Uterus (tissue), 4 donors: ENCODE data around the gene FRG1. TPM values are rescaled to one million over a fixed set of nuclear protein-coding genes. Genes with fewer than 3 reads are reported as not detected.
A peak's percentile ranks its signal among the peaks of the same experiment; 100 is the strongest.
"Not testable (repeated sequence)": the region's sequence is repeated elsewhere in the genome, so short reads cannot be mapped to it uniquely, and the experiment has no call there.

Source experiments
- DNase-seq, 2 donors: peaks; one replicate each; pipeline ENCODE4 v3.0.0-alpha.2; 2019 to 2020
- H3K27ac ChIP-seq, 2 donors: fragments of 200-600 bp; sonication (generic); 1 replicate in 1 of 2; 2 replicates in 1 of 2; pipeline ENCODE4 v1.5.1; 2016 to 2018
- H3K27me3 ChIP-seq, 2 donors: fragments of 200-600 bp; sonication (generic); one replicate each; pipeline ENCODE4 v1.5.1; 2018 to 2019; ENCODE audit warnings: control low read depth in 1 of 2
- H3K36me3 ChIP-seq, 2 donors: fragments of 200-600 bp; sonication (generic); one replicate each; pipeline ENCODE4 v1.5.1; 2019; ENCODE audit warnings: control low read depth in 1 of 2
- H3K4me1 ChIP-seq, 2 donors: fragments of 200-600 bp; sonication (generic); one replicate each; pipeline ENCODE4 v1.5.1; 2018 to 2019; ENCODE audit warnings: control low read depth in 1 of 2
- H3K4me3 ChIP-seq, 2 donors: fragments of 200-600 bp; sonication (generic); 1 replicate in 1 of 2; 2 replicates in 1 of 2; pipeline ENCODE4 v1.5.1; 2018 to 2019; ENCODE audit warnings: mild to moderate bottlenecking in 1 of 2
- H3K9me3 ChIP-seq, 2 donors: fragments of 200-600 bp; sonication (generic); one replicate each; pipeline ENCODE4 v1.5.1; 2019; ENCODE audit warnings: control low read depth in 1 of 2
- CTCF ChIP-seq, 4 experiments: fragments of 200-600 bp in 2 of 4; fragments of 450-650 bp in 2 of 4; sonication (generic) in 2 of 4; IDR thresholded peaks; one replicate each; pipeline ENCODE4 v1.5.1; 2016 to 2019; ENCODE audit warnings: antibody characterized with exemption in 4 of 4, mild to moderate bottlenecking in 2 of 4, moderate library complexity in 1 of 4
- POLR2A ChIP-seq, 2 donors: fragments of 450-650 bp; IDR thresholded peaks; one replicate each; pipeline ENCODE4 v1.6.1; 2016; ENCODE audit warnings: antibody characterized with exemption in 2 of 2, mild to moderate bottlenecking in 1 of 2, moderate library complexity in 1 of 2
- intact Hi-C: fragments of 100-400 bp; cut with DNase I; formaldehyde crosslinking; loops from one replicate; pipeline ENCODE4 v1.15.1; 2023; ENCODE audit warnings: low total_unique reads
- total RNA-seq, 4 donors: library from RNA; depleted of rRNA in 3 of 4; stranded (reverse); fragments of >200 nt in 3 of 4; gene quantifications; one replicate each; pipeline versions ENCODE4 v1.1.0 to v1.2.4, GENCODE V29; 2014 to 2023
- donor health status: DM: yes; HTN: yes; CAD: no.

Gene FRG1
- total RNA-seq, 4 donors from 2014 or later: 25.6 to 93.2 (median 34.5) TPM

- TF ChIP-seq POLR2A (IDR thresholded peaks at IDR 0.05) (no peak), CTCF (IDR thresholded peaks at IDR 0.05) (no peak)
- H3K9me3 ChIP-seq: peaks cover 0 to 9% of the 10 kb centered on the region in 2 donors
- no peak overlapping the region for H3K4me3 ChIP-seq
- no peak overlapping the region for H3K27ac ChIP-seq
- DNase-seq: no peak
- intact Hi-C loops: no loop called here
- no peaks in the 10 kb centered on the region for H3K4me1 ChIP-seq
- no peaks in the 10 kb centered on the region for H3K27me3 ChIP-seq
- H3K36me3 ChIP-seq: no peaks in the 10 kb centered on the region
Observed at GRCh38 chr4:189917161-189917891, 23.3 kb upstream of the FRG1 start.

- H3K27ac ChIP-seq: no peak overlapping the region
- DNase-seq: no peak
- H3K4me1 ChIP-seq: no peaks in the 10 kb centered on the region
- TF ChIP-seq POLR2A (IDR thresholded peaks at IDR 0.05) (no peak), CTCF (IDR thresholded peaks at IDR 0.05) (no peak)
- no peak overlapping the region for H3K4me3 ChIP-seq
- H3K36me3 ChIP-seq: no peaks in the 10 kb centered on the region
- intact Hi-C loops: no loop called here
- no peaks in the 10 kb centered on the region for H3K27me3 ChIP-seq
- H3K9me3 ChIP-seq: peaks cover 0 to 9% of the 10 kb centered on the region in 2 donors
Observed at GRCh38 chr4:189921058-189921457, 19.6 kb upstream of the FRG1 start.

DNA sequence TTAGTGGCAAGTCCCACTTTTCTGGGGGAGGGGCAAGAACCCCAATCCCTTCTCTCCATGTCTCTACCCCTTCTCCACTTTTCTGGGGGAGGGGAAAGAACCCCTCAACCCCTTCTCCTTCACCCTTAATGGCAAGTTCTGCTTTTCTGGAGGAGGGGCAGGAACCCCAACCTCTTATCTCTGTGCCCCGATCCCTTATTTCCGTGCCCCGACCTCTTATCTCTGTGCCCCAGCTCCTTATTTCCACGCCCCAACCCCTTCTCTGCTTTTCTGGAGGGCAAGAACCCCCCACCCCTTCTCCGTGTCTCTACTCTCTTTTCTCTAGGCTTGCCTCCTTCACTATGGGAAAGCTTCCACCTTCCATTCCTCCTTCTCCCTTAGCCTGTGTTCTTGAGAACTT, 13.9 kb upstream of the FRG1 start:
- H3K4me3 ChIP-seq, H3K27ac ChIP-seq, H3K36me3 ChIP-seq, DNase-seq, H3K9me3 ChIP-seq, H3K4me1 ChIP-seq, H3K27me3 ChIP-seq, intact Hi-C loops: not testable (repeated sequence)

DNA sequence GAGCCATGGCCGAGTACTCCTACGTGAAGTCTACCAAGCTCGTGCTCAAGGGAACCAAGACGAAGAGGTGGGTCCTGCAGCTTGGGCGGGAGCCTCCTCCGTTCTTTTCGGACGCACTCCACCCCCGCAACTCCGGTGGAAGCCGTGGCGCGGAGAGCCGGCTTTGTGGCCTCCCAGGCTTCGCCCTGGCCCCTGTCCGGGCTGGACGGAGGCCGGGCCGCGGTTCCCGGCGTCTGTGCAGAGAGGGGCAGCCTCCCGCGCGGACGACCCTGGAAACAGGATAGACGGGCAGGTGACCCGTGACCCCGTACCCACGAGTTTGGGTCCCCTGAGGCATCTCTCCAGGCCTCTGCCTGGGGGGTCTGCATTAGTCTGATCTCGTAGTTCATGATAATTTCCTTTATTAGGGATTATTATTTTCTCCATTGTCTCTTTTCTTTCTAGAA, 356 bp downstream of the FRG1 start:
- no peak for TF ChIP-seq POLR2A (IDR thresholded peaks at IDR 0.05)
- no peak for TF ChIP-seq CTCF (IDR thresholded peaks at IDR 0.05)
- Histone ChIP-seq H3K27me3 (no peaks in the 10 kb centered on the region), H3K4me1 (no peaks in the 10 kb centered on the region), H3K4me3 (peak overlapping the region; percentile 85 to 92), H3K27ac (peak overlapping the region; percentile 81 to 85), H3K36me3 (no peaks in the 10 kb centered on the region), H3K9me3 (no peaks in the 10 kb centered on the region)
- no peak for DNase-seq
- intact Hi-C loops: no loop called here

DNA sequence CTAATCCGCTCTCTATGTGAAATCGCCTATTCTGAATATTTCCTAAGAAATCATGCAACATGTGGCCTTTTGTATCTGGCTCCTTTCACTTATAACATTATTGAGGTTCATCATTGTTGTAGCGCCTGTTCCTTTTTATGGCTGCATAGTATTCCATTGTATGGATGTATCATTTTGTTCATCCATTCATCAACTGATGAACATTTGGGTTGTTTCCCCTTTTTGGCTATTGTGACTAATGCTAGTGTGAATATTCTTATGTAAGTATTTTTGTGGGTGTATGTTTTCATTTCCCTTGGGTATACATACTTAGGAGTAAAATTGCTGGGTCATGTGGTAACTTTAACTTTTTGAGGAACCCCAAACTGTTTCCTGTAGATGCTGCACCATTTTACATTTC, 1.7 kb downstream of the FRG1 start:
- H3K4me3 ChIP-seq, intact Hi-C loops: not testable (repeated sequence)

GRCh38 chr4:189944077-189944476, 3.4 kb downstream of the FRG1 start:
- H3K4me1 ChIP-seq, H3K9me3 ChIP-seq, H3K27me3 ChIP-seq, H3K36me3 ChIP-seq, intact Hi-C loops, H3K27ac ChIP-seq, H3K4me3 ChIP-seq, DNase-seq: not testable (repeated sequence)

More for the DNA sequence above, 1.7 kb downstream of the FRG1 start:
- H3K27me3 ChIP-seq, H3K9me3 ChIP-seq, H3K27ac ChIP-seq, DNase-seq, H3K4me1 ChIP-seq, H3K36me3 ChIP-seq: not testable (repeated sequence)

DNA sequence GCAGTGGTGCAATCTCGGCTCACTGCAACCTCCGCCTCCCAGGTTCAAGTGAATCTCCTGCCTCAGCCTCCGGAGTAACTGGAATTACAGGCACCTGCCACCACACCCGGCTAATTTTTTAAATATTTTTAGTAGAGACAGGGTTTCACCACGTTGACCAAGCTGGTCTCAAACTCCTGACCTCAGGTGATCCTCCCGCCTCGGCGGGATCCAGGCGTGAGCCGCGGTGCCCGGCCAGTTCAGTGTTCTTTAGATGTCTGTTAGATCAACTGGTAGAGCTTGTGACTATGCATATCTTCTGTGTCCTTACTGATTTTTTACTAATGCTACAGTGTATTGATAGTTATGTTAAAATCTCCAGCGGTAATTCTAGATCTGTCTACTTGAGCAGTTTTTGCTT, 6.2 kb downstream of the FRG1 start:
- DNase-seq, intact Hi-C loops, H3K4me1 ChIP-seq, H3K27ac ChIP-seq, H3K9me3 ChIP-seq, H3K4me3 ChIP-seq, H3K27me3 ChIP-seq, H3K36me3 ChIP-seq: not testable (repeated sequence)

- H3K4me1 ChIP-seq, H3K4me3 ChIP-seq, H3K27me3 ChIP-seq, H3K36me3 ChIP-seq, H3K27ac ChIP-seq, DNase-seq, H3K9me3 ChIP-seq, intact Hi-C loops: not testable (repeated sequence)
Observed at GRCh38 chr4:189948486-189948885, 7.8 kb downstream of the FRG1 start.

- H3K4me3 ChIP-seq, H3K27me3 ChIP-seq, H3K4me1 ChIP-seq, H3K27ac ChIP-seq, H3K36me3 ChIP-seq, H3K9me3 ChIP-seq, DNase-seq, intact Hi-C loops: not testable (repeated sequence)
Observed at GRCh38 chr4:189969291-189969690, 28.6 kb downstream of the FRG1 start.
